Activated CD8-positive, alpha-beta memory T cell treated with anti-CD3 and anti-CD28 coated beads, Interleukin-2, amount 50 U/mL, for 4 hours (primary cell): ENCODE data around the gene COA3.
A peak's percentile ranks its signal among the peaks of the same experiment; 100 is the strongest.

Source experiments
- DNase-seq: peaks from one replicate; pipeline ENCODE4 v3.0.0-alpha.2; 2020

Gene COA3

DNA sequence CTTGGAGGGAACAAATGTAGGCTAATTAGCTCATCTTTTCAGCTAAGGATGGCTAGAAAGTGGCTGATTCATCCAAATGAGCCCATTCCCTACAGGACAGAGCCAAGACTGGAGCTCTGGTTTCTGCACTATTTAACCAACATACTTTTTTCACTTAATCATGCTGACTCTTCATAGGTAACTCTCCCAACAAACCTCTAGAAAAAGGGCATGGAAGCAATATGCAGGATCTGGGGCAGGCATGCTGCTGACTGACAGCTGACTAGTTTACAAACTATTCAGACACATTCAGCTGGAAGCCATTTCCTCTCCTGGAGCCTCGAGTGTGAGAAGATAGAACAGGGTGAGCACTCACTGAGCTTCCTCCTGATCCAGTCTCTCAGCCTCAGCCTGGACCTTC lies 19.4 kb upstream of the COA3 start:
- DNase-seq = no peak

DNA sequence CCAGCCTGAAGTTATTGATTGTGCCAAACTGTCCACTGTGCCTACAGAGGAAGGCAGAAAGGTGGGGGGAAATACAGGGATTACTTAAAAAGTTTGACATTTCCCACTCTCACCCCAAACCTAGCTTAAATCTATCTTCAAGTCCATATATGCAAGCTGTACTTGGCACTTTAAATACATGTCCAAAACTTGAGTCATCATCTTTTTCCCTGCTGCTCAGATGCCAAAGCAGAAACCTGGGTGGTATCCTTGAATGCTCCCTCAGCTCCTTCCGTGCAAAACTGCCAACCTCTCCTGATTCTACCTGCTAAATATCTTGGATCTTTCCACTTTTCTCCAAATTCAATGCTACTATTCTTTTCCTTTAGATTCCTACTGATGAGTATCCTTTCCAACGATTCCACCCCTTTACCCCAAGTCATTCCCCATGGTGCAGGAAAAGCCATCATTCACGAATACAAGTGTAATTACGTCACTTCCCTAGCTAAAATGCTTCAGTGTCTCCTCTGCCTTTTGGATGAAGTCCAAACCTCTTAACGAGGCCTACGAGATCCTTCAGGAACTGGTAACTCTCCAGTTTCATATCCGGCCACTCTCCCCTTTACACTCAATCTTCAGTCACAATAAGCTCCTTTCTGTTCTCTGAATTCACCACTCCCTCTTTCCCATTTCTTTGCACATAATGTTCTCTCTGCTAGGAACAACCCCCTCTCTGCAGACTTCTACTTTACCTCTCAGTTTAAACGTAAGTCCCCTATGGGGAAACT lies 16.3 kb upstream of the COA3 start:
- no peak for DNase-seq

DNA sequence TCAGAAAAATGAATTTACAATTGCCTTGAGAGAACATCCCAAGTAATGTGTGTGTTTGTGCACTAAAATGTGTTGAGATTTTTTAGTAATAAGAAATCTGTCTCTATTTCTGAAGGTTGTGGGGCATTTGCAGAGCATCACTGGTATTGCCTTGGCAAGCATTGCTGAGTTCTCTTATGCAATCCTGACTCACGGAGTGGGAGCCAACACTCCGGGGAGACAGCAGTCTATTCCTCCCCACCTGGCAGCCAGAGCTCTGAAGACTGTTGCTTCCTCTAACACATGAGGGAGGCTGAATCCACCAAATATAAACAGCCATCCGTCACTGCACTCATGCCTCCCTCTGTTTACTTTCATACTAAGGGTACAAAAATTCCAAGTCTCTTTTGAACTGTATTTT lies 10.7 kb upstream of the COA3 start:
- no peak for DNase-seq

DNA sequence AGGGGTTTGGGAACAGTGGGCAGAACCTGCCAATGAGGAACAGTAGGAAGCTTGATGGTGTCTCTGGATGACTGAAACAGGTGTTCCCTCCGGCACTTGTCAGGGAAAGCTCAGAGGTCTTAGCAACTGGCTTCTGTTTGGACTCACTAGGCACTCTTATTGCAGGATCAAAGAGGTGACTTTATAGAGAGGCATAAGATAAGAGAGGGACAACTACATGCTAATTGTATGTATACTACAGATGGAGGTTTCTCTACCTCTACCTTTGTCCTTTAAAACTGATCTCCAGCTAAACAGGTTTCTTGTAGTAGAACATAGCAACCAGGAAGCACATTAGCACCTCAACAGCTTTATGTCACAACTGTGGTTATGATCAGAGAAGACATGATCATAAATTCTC lies 7.7 kb upstream of the COA3 start:
- DNase-seq = no peak

DNA sequence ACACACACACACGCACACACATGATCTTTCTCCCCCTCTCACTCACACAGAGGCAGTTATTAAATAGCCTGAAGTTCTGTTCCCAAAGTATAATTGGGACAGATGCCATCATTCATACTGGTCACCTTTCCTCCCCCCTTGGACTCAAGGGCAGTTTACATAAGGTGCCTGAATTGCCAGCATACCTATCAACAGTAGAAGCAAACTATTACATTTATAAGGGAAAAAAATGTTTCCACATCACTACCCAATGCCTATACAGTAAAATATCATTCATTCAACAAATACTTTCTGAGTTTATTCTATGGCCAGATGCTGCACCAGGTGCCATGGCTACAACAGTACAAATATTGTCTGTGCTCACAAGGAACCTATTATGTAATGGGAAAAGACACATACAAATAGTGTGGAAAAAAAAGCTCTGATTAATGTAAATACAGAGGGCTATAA lies 6.4 kb upstream of the COA3 start:
- no peak for DNase-seq

DNA sequence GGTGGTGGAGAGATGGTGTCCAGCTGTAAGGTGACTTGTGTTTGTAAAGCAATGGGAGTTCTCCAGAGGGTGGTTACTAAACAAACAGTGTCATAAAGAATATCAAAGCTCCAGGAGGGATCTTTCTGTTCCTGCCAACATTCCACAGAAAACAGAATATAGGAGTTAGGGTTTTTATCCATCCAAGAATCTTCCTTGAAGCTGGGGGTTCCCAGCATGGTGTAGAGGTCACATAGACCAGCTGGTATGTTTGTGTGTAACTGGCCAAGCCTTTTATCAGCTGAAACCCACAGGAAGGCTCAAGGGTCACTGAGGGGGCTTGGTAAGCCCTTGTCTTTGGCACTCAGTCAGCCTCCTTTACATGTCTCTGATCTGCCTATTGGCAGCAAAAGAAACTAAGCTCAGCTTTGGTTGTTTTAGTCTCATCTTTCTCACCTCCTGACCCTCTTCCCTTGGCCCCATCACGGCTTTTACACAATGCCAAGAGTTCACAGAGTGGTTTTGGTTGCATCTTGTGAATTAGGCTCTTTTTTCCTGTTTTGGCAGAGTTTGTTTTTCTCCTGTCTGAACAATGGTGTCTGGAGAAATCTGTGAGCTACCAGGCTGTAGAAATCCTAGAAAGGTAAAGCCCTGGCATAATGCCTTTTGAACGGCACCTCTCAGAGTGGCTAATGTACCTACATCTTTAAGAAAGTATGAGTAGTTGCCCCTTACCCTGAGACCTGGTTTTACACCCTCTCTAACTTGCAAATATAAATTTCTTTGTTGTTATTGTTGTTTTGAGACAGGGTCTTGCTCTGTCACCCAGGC lies 4.8 kb upstream of the COA3 start:
- DNase-seq = no peak

DNA sequence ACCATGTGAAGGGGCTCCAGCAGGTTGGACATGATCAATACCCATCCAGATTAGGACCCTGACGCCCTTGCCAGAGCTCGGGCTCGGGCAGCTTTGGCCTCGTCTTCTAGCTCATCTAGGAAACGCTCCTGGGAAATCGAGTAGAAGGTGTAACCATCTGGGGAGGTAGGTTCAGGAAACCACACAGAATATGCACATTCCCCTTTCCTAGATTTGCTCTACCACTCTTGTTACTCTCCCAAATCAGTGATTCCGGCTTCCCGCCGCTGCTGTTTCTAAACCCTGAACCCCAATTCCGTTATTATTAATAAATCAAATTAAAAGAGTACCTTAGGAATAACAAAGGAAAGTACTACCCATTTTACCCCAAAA lies 507 bp downstream of the COA3 start:
- no peak for DNase-seq

DNA sequence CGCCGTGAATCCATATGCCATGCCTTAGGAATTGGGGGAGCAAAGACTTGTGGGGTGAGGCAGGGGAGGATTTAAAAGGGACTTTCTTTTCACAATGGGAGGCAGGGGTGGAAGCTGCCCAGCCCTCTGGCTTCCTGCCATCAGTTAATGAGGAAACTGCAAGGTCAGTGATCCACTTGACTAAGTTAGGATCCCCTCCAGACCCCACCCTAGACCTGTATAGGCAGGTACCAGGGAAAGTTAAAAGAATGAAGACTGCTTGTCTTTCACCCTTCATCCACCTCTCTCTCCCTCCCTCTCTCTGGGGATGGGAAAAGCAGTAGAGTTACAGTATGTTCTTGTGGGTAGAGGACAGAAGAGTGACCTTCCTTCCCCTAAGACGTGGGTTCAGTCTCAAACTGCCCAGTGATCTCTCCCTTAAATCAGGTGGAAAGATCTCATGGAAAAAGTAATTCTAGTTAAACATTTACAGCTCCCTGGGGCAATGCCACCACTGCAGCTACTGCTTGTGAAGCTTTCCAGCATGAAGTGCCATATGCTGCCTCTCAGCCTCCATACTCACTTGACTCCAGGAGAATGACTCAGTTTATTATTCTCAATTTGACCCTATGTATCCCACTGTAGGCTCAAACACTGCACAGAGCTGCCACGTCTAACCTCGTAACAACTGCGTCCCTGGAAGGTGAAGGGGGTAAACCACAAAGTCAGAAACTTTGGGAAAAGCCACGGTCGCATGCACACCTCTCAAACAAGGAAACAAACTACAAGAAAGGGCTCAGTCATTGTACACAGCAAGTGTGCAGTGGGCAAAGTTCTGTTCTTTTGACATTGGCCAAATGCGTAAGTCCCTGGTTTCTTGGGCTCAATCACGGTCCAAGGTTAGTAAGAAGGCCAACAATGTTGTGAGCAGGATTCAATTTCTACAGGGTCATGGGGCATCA lies 1.2 kb downstream of the COA3 start:
- no peak for DNase-seq

DNA sequence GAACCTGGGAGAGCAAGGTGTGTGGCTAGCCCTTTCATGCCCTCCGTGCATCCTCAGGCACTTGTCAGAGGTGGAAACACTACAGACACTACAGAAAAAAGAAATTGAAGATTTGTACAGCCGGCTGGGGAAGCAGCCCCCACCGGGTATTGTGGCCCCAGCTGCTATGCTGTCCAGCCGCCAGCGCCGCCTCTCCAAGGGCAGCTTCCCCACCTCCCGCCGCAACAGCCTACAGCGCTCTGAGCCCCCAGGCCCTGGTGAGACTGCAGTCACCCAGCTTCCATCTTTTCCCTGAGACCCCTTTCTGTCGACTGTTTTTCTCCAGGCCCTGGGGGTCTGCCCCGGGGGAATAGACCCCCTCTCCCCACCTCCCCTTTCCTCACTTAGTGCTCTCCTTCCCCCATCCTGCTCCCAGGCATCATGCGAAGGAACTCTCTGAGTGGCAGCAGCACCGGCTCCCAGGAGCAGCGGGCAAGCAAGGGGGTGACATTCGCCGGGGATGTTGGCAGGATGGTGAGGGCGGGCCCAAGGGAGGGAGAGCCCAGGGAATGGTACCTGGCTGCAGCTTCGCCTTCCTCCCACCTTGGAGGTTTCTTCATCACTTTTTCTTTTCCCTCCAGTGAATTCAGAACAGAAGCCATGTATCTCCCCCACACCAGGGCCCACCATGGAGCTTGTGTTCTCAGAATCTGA lies 2.3 kb downstream of the COA3 start:
- DNase-seq = no peak

DNA sequence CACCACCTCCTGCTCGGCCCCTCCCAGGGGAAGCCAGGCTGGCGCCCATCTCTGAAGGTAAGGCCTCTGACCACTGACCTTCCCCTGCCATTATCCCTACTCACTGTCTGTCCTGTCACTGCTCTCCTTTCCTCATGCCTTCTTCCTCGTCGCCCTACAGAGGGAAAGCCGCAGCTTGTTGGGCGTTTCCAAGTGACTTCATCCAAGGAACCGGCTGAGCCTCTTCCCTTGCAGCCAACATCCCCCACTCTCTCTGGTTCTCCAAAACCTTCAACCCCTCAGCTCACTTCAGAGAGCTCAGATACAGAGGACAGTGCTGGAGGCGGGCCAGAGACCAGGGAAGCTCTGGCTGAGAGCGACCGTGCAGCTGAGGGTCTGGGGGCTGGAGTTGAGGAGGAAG lies 3.0 kb downstream of the COA3 start:
- no peak for DNase-seq

DNA sequence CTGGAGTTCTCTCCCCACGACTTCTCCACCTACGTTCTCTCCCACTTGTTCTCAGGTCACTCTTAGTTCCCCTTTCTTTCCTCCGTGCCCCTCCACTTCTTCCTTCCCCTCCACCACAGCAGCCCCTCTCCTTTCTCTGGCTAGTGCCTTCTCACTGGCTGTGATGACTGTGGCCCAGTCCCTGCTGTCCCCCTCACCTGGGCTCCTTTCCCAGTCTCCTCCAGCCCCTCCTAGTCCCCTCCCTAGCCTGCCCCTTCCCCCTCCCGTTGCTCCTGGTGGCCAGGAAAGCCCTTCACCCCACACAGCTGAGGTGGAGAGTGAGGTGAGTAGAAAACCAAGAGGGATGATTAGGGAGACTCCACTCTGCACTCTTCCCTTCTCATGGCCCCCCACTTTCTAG lies 3.4 kb downstream of the COA3 start:
- DNase-seq = no peak

DNA sequence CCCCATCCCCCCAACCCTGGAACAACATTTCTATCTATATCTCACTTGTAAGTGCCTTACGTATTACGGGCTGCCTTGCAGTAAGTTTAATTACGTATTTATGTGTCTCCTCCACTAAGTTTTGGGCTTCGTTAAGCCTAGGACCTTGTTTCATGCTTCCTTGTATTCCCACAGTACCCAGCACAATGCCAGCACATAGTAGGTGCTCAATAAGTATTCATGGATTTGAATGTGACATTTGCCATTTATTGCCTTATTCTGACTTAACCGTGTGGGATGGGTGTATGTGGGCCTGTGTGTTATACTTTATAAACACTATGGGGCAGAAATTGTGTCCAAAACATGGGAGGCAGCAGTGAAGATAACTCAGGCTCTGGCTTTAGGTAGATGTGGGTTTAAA lies 6.0 kb downstream of the COA3 start:
- no peak for DNase-seq

DNA sequence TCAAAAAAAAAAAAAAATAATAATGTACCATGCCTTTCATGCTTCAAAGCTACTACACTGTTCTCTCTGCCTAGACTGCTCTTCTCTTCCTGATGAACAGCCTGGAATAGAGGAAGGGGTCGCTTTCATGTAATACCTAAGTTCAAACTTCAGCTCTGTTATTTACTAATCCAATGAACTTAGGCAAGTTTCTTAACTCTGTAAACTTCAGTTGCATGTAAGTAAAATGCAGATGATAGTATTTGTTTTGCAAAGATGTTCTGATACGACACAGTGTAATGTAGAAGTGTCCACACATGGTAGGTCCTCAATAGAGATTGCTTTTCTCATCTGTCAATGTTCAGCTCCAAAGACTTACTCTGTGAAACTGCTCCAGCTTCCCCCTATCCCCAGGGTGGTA lies 6.6 kb downstream of the COA3 start:
- DNase-seq = no peak

DNA sequence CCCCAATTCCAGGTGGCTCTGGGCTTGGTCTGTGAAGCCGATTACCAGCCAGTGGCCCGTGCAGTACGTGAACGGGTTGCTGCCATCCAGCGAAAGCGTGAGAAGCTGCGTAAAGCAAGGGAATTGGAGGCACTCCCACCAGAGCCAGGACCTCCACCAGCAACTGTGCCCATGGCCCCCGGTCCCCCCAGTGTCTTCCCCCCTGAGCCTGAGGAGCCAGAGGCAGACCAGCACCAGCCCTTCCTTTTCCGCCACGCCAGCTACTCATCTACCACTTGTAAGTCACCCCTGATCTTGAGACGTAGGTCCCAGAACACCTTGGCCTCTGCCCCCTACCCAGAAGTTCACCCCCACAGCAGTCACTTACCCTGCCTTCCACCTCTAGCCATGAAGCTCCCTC lies 11.2 kb downstream of the COA3 start:
- DNase-seq = no peak

DNA sequence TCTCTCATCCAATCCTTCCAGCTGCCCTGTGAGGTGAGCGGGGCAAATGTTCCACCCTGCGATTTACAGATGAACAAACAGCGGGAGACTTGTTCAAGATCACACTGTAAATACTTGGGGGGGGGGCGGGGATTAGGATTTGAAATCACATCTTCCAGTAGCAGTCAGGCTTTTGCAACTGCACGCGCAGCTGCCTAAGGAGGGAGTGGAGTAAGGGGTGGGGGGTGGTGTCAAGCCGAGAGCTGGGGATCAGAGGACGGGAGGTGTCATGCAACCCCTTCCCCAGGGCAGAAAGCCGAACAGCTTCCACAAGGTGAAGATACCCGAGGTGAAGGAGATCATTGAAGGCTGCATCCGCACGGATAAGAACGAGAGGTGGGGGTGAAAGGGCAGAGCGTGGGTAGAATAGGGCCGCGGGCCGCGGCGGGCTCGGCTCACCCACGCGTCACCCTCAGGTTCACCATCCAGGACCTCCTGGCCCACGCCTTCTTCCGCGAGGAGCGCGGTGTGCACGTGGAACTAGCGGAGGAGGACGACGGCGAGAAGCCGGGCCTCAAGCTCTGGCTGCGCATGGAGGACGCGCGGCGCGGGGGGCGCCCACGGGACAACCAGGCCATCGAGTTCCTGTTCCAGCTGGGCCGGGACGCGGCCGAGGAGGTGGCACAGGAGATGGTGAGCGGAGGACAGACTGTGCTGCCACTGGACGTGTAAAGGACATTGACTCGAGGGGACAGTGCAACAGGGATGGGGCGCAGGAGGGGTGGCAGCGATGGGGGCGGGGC lies 13.5 kb downstream of the COA3 start:
- DNase-seq = peak; percentile 36

DNA sequence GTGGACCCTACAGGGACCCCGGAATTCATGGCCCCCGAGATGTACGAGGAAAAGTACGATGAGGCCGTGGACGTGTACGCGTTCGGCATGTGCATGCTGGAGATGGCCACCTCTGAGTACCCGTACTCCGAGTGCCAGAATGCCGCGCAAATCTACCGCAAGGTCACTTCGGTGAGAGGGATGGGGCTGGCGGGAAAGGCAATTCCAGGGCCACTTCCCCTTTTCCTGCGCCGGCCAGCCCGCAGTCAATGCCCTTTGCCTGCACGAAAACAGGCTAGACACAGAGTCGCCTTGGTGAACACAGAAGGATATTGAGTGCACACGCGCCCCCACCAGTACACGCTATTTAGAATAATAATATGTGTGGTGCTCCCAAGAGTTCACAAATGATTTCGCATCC lies 14.1 kb downstream of the COA3 start:
- no peak for DNase-seq

DNA sequence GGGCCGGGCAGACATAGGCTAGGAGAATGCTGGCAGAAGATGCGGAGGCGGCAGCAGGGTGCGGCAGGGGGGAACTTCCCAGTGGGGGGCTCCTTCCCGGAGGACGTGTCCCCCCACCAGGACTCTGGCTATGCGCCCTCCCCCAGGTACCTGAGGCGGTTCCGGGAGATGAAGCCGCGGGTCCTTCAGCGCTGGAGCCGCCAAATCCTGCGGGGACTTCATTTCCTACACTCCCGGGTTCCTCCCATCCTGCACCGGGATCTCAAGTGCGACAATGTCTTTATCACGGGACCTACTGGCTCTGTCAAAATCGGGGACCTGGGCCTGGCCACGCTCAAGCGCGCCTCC lies 14.7 kb downstream of the COA3 start:
- DNase-seq = no peak

DNA sequence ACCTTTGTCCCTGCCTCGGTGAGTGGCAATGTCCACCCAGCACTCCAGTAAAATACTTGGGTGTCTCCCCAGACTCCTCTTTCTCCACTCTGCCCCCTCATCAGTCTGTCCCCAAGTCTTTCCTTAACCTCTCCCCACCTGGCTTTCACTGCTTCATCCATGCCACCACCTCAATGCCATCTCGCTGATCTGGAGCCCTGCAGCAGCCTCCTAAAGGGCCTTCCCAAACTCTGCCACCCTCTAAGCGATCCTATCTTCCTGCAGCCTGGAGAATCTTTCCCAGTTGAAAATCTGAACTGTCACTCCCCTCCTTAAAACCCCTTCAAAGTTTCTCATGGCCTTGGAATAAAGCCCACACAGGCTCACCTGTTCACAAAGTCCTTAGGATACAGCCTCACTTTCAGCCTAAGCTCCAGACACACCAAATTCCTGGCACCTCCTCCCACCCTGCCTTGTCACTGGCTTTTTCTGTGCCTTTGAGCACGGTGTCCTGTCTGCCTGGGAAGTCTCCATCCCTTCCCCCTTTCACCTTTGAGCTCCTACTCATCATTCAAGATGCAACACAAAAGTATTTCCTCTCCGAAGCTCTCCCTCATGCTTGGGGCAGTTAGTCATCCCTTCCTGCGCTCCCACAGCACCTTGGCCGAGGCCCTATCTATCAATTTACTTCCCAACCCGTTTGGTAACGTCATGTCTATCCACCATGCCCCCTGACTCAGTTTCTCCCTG lies 15.3 kb downstream of the COA3 start:
- DNase-seq = no peak

DNA sequence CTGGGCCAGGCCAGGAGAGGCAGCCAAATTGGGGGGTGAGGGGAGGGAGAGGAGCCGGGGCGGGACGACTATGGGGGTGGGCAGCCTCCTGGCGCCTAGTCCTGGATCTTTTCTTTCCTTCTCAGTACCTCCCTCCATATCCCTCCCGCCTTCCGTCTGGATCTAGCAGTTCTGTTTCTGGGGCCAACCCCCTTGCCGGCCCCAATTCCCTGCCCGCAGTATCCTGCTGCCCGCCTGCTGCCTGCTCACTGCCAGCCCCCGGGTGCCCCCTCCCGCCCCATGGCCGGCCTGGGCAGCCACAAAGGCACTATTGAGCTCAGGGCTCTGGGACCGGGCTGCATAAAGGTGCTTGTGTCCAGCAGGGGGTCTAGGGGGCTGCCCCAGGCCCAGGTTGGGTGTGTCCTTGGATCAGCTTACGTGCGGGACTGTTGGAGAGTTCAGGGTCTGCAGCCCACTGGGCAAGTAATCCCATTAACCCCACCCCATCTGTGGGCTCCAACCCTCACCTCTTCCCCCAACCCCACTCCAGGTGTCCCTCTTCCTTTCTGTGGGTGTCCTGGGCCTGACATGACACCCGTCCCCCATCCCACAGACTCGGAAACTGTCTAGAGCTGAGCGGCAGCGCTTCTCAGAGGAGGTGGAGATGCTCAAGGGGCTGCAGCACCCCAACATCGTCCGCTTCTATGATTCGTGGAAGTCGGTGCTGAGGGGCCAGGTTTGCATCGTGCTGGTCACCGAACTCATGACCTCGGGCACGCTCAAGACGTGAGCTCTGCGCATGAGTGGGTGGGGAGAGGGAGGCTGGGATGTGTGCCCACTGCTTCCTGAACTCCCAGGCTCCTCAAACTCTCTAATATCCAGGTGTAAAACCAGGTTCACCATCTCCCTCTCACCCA lies 16.1 kb downstream of the COA3 start:
- no peak for DNase-seq

DNA sequence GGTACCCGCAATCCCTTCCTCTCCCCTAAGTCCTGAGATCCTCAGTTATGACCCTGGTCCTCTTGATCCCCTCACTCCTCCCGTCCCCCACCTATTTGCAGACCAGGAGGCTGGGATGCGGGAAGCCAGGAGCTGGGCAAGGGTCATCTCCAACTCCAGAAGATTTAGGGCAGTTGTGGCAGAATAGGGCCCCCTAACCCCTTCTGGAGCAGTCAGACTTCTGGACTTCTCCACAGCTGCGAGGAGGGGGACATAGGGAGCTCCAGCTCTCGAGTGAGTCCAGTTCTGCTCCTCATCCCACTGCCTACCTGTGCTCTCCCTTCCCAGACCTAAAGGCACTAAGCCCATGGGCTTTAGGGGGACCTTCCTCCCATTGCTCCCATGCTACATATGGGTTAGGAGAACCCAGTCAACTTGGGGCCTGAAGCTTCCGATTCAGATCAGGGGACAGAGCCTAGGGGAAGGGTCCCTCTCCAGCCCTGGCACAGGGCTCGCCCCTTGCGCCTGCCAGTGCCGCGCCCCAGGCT lies 16.8 kb downstream of the COA3 start:
- no peak for DNase-seq
